ENCODE measurements around the gene EVA1C.
"Not testable (repeated sequence)": the region's sequence is repeated elsewhere in the genome, so short reads cannot be mapped to it uniquely, and the experiment has no call there.

EVA1C gene

DNA sequence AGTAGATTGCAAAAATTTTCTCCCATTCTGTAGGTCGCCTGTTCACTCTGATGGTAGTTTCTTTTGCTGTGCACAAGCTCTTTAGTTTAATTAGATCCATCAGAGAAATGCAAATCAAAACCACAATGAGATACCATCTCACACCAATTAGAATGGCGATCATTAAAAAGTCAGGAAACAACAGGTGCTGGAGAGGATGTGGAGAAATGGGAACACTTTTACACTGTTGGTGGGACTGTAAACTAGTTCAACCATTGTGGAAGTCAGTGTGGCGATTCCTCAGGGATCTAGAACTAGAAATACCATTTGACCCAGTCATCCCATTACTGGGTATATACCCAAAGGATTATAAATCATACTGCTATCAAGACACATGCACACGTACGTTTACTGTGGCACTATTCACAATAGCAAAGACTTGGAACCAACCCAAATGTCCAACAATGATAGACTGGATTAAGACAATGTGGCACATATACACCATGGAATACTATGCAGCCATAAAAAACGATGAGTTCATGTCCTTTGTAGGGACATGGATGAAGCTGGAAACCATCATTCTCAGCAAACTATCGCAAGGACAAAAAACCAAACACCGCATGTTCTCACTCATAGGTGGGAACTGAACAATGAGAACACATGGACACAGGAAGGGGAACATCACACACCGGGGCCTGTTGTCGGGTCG is 21.8 kb upstream of the EVA1C start:
- not testable (repeated sequence) for DNase-seq

DNA sequence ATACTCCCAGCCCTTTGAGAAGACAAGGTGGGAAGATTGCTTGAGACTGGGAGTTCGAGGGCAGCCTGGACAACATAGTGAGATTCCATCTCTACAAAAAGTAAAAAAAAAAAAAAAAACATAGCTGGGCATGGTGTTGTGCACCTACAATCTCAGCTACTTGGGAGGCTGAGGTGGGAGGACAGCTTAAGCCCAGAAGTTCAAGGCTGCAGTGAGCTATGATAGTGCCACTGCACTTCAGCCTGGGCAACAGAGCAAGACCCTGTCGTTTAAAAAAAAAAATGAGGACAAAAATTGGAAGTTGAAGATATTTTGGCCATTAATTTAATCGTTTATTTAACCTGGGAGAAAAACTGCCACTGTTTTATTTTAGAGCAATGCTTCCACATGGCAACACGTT is 20.8 kb upstream of the EVA1C start:
- DNase-seq: no peak

DNA sequence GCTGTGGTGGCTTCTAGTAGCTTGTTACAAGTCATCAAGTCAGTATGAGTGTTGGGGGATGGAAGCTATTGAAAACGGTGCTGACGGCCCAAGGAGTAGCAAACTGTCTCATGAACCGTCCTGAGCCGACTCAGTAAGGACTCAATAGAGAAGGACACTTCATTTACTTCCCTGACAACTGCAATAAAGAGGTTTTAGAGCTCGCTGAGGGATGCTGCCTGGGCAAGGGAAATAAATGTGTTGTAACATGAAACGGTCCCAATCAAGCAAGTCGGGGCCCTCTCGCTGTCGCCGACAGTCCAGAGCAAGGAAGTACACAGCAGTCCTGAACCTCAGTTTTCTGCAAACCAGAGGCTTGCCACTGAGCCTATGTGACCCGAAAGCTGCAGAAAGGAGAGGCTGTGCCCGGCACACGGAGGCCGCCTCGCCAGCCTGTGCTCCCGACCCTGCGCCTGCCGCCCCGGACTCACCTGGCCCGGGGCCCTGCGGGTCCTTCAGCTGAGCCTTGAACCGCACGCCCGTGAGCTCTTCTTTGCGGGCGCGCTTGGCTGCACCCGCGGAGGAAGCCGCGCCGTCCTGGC is 20.1 kb upstream of the EVA1C start:
- DNase-seq: peak; percentile 56

DNA sequence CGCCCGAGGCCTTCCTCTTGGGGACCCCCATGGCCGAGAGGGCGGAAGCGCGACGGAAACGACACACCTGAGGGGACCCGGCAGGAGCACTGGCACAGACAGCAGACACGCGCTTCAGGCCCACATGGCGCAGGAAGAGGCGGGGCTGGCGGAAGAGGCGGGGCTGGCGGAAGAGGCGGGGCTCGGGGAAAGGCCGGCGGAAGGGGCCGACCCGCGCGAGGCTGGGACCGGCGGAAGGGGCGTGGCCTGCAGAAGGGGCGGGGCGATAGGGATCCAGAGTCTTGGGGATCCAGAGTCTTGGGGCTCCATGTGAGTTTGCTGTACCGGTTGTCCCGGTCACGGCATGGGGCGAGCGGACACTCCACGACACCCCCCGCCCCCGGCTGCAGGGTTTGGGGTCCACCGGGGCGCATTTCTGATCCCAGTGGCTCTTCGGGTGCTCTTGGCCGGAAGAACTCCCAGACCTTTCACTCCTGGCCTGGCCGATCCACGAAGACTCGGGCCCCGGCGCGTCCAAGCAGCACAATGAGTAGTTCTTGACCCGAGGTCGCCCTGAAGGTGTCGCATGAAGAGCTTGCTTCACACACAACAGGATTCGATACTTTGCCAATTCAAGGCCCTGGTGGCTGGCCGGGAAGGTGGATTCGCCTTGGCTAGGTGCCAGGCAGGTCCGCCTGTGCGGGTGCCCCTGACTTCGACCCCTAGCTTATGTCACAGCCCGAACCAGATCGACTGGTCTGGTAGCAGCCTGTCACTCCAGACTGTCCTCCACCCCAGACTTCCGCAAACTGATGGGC is 19.4 kb upstream of the EVA1C start, which contains the start of gene URB1:
Gene URB1 (minus strand): TSS at position 133 of the 797 bp plus-strand sequence. CDS start 102 bp downstream, at position 31.
- peak; percentile 95 for DNase-seq

DNA sequence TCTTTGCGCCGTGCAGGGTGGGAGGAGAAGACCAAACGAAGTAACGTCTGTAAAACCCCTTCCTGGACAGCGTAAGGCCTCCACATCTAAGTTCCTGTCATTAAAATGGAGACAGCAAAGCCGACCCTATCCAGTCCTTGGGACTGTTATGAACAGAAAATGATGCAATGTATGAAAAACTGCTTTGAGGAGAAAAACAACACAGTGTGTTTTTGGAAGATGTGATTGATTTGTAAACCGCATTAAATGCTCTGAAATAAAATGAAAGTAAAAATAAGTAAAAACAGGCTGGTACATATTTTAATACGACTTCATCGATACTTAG is 18.9 kb upstream of the EVA1C start:
- DNase-seq: no peak

DNA sequence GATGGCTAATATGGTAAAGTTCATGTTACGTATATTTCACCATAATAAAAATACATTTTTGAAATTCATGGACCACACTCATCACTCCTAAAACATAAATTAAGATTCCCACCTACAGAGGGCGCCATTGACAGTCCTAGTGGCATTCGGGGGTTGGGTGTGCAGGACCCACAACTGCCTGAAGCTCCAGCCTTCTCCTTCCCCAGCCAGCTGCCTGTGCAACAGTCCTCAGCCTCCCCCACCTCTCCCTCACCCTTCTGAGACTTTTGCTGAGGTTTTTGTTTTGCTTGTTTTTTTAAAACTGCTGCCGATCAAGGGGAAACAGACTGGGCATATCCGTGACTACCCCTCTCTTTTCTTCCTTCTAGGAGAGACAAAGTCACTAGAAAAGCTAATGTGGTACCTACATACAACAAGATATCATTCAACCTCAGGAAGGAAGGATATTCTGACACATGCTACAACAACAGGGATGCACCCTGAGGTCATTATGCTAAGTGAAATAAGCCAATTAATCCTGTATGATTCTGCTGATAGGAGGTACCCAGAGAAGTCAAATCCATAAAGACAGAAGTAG is 9.2 kb upstream of the EVA1C start:
- peak; percentile 90 for DNase-seq

DNA sequence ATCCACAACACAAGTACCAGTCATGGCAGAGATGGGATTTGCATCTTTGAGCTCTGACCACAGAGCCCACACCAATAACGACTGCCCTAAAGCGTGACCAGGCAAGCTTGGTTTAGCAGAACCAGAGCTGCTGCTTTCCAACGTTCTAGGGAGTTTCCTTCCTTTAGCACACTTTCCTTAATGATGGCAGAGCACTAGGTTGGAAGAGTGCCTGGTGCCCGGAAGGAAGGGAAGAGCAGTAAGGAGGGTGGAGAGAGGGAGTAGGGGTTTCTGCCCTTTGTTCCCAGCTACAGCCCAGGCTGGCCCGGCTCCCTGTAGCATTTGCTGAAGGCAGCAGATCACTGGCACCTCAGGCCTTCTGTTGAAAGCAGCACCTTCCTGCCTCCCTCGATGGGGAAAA is 6.1 kb upstream of the EVA1C start:
- no peak for DNase-seq

DNA sequence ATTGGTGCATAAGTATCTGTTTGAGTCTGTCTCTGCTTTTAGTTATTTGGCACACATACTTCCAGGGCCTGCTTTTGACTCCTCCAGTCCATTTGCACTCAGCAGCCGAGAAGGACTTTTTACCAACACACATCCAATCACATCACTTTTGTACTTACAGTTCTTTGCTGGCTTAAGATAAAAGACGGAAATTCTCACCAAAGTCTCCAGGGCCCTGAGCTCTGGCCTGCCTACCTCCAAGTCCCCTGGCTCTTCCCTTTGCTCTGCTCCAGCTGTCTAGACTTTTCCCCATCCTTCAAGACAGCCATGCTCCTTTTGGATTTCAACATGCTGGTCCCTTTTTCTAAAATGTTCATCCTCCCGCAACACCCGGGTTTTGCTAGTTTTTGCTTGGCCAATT is 2.2 kb upstream of the EVA1C start:
- no peak for DNase-seq

DNA sequence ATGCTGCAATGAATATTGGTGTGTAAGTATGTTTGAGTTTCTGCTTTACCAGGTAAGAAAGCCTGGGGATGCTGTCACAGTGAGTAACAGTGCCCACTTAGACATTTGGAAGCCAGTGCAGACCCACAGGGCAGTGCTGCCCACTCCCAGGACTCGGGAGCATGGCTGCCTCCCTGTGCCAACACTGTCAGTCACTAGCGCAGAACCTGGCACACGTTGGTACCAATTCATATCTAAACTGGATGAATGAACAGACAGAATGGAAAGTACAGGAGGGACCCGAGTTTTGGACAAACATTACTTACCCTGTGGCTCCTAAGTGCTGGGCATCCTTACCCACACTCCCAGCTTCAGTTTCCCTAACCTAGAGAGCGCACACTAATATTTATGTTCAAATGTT is 1.6 kb upstream of the EVA1C start:
- DNase-seq: no peak

DNA sequence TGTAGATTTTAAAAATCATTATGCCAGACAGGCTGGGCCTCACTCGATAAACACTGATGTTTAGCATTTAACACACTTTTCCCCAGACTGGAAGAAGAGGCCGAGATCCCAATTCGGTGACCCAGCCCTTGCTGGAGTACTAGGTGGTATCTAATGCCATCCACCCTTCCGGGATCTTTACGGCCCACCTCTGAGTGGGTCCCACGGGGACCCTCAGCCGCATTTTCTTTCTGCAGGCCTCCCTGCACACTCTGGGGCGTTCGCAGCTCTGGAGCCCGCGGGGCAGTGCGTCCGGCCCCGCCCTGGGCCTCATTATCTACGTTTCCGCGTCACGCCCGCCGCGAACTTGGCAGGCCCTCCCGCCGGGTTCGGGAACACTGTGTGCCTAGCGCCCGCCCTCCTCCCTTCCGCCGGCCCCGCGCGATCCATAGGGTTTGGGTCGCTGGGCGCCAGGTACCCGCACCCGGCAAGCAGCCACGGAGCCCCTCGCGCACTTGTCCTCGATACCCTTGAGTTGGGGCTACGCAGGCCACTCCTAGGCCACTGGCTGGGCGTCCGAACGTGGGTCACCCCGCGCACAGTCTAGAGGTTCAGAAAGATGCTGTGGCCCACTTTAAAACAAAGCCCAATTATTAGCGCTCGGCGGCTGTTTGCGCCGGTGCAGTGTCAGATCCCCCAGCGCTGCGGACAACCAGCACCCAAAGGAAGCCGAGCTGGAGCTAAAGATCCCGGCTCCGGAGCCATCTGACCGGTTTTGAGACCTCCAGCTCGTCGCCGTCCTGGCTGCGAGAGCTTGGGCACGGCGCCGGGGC is 950 bp upstream of the EVA1C start:
- DNase-seq: peak; percentile 94

DNA sequence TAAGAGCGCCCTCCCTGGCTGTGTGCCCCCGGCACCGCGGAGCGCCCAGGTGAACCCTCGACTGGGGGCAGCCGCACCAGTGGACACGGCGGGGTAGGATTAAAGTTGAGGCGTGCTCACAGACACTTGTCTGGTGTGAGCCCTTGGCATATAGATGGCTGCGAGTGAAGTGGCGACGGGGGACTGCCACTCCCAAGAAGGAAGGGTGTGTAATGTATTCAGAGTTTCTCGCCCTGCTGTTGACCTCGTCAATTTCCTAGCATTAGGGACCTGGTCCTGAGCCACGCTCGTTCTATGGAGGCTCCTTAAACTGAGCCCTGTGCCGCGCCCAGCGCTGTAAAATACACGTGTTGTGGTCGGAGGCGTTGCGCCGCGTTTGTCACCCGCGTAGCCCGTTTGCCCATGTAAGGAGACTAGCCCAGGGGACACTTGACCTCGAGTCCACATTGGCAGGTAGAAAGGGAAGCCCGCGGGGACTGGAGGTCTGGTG is 554 bp downstream of the EVA1C start:
- peak; percentile 64 for DNase-seq

DNA sequence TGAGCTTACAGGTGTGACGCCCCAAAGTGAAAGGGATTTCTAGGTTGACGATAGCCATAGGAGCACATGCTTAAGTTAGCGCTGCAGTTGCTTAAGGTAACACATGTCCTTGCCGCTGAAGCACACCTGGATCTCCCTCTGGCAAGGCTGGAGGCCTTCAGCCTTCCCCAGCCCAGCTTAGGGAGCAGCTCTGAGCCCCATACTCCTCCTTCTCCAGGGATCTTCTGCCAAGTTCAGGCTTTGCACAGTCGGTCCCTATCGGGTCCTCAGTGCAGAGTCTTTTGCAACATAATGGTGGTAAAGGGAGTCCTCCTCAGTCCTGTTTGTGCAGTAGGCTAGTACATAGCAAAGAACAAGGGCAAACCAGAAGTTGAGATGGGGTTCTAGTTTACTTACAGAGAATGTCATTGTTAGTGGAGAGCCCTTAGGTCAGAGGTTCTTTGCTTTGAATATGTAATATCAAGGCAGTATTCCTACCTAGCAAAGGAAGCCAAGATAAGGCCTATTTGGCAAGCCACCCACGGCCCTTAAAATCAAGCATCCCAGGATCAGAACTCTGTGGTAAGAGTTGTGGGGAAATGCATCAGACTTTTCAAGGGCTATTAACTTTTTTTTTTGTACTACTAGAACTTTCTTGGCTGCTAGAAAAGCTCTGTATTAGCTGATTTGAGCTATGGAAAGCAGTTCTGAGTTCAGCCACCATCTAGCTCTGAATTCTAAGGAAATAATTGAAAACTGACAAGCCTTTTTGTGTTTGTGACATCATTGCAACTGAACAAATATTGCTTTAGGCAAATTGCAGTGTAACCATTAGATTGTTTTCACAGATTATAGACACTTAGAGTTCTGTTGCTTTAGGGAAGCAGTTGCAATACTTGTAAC is 1.4 kb downstream of the EVA1C start:
- DNase-seq: peak; percentile 37

DNA sequence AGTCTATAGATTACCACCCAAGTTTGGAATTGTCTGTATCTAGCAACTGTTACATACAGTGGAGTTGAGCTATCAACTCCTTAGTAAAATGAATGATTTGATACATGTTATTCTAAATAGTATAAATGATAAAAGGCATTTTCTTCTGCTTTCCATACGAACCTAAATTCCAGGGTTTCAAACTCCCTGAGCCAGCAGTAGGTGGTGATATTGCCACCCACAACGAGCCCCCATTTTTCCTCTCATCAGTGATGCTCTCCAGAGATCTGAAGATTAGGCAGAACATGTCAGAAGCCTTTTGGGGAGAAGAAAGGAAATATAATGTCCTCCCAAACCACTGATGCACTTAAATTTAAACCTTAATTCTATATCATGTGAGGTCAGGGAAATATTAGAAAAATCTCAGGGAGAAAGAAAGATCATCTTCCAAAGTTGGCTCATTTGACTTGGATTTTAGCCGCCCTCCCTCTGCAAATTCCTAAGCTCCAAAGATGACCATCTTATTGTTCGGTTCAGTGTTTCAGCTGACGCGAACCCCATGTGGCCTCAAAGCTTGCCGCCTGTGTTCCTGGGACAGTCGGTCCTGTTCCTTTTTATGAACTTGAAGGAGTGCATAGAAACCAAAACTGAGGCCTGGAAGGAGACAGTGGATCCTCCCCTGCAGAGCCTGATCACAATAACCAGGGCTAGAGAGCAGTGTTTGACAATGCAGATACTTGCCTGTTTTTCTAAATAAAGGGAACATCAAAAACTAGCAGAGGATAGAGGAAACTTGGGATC is 2.3 kb downstream of the EVA1C start:
- DNase-seq: peak; percentile 61

DNA sequence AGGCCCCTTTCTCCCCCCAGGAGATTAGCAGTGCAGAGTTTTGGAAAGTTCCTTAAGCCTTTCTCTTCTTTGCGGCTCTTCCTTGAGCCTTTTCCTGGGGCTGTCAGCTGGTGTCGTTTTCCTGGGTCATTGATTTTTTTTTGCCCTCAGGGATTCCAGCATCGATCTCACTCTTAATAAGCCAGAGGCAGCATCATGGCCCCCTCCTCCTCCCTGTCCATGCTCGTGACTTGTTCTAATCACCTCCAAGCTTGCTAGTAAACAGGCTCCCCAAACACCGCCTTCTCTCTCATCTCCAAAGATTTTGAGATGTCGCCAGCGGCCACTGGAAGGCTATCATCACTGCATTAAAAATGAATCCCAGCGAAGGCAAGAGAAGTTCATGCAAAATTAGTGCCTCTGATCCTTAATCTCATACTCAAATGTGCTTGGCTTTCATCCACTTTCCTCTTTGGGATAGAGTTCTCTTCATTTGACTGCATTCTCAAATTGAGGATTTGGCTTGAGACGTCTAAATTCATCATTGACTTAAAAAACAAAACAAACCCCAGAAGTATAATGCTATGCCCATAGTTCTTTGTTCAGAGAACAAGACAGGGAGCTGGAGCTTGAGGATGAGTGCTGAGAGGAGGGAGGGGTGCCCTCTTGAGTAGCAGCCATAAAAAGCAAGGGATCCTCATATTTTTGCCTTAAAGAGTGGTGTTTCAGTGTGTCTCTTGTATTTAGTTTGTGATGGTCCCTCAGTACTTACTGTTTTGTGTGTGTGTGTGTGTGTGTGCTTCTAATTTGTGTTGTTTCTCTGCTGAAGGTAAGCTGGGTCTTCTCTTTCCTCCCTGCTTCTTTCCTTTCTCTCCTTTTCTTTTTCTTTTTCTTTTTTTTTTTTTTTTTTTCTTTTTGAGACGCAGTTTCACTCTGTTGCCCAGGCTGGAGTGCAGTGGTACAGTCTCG is 3.2 kb downstream of the EVA1C start:
- no peak for DNase-seq

DNA sequence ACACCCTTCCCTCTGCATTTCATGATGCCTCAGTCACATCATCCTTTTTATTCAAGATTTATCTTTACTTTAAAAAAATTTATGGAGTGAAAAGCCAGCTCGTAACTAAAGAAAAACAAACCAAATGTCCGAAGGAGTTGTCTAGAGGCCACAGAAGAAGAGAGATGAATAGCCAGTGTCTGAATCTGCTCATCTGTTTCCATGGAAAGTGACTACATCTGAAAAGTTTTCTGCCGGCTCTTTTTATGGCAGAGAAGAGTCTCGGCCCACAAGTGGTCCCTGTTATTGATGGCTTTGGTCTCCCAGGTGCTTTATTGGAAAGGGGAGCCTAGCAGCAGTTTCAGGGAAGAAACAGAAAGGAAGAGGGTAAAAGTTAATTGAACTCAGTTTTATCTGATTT is 5.6 kb downstream of the EVA1C start:
- no peak for DNase-seq

DNA sequence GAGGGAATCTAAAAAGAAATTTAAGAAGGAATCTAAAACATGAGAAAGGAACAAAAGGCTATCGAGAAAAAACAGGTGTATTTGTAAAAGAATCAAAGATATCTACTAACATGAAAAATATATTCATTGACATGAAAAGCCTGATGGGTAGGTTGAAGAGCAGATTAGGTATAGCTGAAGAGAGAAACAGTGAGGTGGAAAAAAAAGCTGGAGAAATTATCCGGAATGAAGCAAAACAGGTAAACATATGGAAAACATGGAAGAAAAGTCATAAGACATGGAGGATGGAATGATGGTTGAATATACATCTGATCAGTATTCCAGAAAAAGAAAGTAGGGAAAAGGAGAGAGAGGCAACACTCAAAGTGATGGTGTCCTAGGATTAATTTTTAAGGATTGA is 9.6 kb downstream of the EVA1C start:
- no peak for DNase-seq

DNA sequence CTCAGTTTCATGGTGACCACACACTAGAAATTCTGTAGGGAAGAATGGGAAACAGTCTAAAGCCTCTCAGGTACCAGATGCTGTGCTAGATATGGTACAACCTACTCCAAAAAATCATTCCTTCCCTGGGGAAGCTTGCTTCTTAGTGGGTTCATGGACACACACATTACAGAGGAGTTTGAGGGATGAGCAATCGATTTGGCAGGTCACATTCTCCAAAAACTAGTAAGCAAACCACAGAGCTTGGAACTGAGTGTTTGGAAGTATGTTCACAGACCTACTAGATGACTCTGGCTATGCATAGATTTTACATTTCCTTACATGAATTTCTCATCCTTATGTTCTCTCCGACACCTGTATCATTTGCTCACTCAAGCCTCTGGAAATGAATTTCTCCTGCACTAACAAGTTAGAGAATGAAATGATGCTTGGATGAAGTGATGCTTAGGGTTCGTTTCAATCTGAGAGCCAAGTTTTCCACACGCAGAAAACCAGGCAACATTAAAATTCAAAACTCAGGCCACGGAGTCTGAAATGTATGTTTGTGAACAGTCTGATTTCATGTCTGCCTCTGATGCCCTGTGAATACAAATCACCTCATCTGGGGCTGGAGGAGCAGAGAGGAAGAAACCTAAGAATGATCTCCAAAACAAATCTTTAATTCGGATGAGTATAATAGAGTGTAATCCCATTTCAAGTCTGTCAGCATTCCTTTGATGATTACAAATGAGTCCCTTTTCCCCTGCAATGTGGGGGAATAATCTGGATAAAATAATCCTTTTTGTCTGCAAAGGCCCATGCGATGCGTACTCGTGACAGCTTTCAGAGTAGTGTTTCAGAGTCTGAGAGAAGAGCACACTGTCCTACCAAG is 11.0 kb downstream of the EVA1C start:
- DNase-seq: no peak

DNA sequence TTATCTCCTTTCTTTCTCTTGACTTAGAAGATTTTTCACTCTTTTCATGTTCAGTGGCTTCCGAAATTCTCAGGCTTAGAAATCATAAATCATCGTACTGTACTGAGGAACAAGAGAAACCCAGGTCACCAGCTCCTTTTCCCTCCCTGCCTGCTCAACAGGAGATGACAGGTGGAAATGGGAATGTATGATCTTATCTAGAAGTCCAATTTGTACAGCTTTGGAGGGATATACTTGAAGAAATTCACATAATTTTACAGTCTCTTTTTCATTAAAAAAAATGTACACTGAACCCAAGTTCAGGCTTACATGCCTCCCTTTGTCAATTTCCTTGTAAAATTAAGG is 11.7 kb downstream of the EVA1C start:
- DNase-seq: no peak

DNA sequence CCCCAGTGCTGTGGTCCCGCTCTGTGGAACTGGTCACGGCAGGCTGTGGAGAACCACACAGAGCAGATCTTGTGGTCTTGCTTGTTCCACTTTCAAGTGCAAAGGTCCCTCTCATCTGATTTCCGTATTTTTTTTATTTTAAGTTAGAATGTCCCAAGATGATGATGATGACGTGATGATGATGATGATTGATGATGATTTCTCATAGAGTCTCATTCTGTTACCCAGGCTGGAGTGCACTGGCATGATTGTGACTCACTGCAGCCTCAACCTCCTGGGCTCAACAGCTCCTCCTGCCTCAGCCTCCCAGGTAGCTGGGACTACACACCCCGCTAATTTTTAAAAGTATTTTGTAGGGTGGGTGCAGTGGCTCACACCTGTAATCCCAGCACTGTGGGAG is 12.2 kb downstream of the EVA1C start:
- DNase-seq: no peak
